ENCODE data around the gene GNAI3. TPM values are rescaled to one million over a fixed set of nuclear protein-coding genes. Genes with fewer than 3 reads are reported as not detected.

The GNAI3 gene
- polyA plus RNA-seq, 1 donor = 7.5 TPM

DNA sequence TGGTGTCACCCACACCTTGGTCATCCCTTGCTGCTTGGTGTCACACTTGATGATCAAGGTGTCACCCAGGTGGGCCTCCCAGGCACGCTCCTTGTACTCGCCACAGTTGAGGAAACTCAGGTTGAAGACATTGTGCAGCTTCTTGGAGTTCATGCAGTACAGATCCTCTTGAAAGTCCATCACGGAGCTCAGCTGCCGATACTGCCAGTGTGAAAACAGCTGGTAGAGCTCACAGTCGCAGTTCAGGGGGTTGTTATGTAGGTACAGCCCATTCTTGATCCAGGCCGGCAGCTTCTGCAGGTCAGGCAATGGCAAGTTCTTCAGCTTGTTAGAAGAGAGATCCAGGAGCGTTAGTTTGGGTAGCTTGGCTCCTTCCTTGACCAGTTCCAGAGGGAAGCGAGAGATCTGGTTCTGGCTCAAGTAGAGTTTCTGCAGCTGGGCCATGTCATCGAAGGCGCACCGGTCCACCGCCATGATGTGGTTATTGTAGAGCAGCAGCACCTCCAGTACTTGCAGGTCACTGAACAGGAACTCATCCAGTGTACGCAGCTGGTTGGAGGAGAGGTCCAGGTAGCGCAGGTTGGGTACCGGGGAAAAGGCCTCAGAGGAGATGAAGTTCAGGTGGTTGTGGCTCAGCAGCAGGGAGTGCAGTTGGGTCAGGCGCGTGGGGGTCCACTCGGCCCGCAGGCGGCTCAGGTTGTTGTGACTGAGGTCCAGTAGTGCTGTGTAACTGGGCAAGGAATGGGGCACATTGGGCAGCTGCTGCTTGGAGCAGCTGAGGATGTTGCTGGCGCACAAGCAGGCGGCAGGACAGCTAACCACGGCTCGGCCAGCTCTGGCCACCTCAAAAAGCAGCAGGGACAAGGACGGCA is 40.2 kb upstream of the GNAI3 start:
- H3K27ac ChIP-seq (ENCODE audit: low read length) = no peak overlapping the region
- no peaks in the 10 kb centered on the region for H3K9me3 ChIP-seq (ENCODE audit: control insufficient read depth, low read depth, low read length)
- H3K27me3 ChIP-seq (ENCODE audit: control insufficient read depth, insufficient read depth, low read length) = peaks cover 5% of the 10 kb centered on the region
- WGBS (ENCODE audit: insufficient coverage, low lambda C conversion rate) = no CpG with 5 or more reads among the region's 25 CpGs
- no peak for DNase-seq
- no peak overlapping the region for H3K4me3 ChIP-seq (ENCODE audit: low read length)
- peaks cover 4% of the 10 kb centered on the region for H3K36me3 ChIP-seq (ENCODE audit: control insufficient read depth, insufficient read depth, low read length)
- peaks cover 5% of the 10 kb centered on the region for H3K4me1 ChIP-seq (ENCODE audit: control insufficient read depth, insufficient read depth, low read length)

DNA sequence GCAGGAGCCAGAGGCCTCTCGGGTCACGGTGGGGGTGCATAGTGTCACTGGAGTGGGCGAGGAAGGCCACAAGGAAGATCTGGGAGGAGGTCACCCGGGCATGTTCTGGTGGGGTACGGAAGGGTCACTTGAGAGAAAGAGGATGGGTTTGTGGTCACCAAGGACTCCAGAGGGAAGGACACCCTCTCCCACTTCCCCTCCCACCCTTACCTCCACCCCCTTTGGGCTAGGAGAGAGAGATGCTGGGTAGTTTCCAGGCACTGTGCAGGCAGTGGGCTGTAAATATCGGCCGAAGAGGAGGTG is 39.6 kb upstream of the GNAI3 start:
- WGBS (ENCODE audit: insufficient coverage, low lambda C conversion rate) = no CpG with 5 or more reads among the region's 7 CpGs
- H3K4me3 ChIP-seq (ENCODE audit: low read length) = peak overlapping the region; percentile 41
- peaks cover 4% of the 10 kb centered on the region for H3K36me3 ChIP-seq (ENCODE audit: control insufficient read depth, insufficient read depth, low read length)
- peaks cover 5% of the 10 kb centered on the region for H3K4me1 ChIP-seq (ENCODE audit: control insufficient read depth, insufficient read depth, low read length)
- DNase-seq = no peak
- H3K27ac ChIP-seq (ENCODE audit: low read length) = no peak overlapping the region
- H3K27me3 ChIP-seq (ENCODE audit: control insufficient read depth, insufficient read depth, low read length) = peaks cover 5% of the 10 kb centered on the region
- H3K9me3 ChIP-seq (ENCODE audit: control insufficient read depth, low read depth, low read length) = no peaks in the 10 kb centered on the region

DNA sequence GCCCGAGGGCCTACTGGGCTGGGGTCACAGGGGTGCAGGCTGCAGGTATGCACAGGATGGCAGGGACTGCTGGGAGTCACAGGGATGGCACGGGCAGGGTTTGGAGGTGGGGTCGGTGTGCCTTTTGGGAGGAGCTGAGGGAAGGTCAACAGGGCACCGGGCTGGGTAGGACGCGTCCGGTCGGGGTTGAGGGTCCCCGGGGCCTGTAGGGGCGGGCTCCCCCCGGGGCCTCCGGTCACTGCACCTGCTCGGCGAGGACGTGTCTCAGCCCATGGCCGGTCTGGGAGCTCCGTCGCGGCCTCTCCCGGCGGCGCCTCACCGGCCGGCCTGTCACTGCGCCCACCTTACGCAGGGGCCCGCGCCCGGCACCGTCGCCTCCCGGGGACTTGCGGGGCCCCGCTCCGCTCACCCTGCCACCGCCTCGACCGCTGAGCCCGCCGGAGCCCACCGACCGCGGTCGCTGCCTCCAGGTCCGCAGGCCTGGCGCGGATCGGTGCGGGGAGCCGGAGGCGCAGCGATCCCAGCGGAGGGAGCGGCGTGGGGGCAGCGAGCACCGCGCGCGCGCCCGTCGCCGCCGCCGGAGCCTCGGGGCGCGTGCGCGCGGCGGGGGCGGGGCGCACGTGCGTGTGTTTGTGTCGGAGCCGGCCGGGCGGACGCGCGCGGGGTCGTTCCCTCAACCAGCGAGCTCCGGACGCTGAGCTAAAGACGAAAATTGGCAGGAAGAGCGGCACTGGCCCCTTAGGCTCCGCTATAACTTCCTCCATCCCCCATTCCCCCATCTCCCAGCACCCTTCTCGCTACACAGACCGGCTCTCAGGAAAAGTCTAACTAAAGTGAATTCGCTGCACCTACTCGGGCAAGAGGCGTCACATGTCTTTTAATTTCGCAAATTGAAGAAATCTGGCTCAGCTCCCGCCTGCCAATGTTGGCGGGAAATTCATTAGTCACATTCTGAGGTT is 39.0 kb upstream of the GNAI3 start, which contains the start of gene AMIGO1:
Gene AMIGO1 (minus strand): TSS at position 552 of the 959 bp plus-strand sequence. CDS start 815 bp downstream, outside the sequence.
- Histone ChIP-seq H3K36me3 (ENCODE audit: control insufficient read depth, insufficient read depth, low read length) (peaks cover 4% of the 10 kb centered on the region), H3K4me1 (ENCODE audit: control insufficient read depth, insufficient read depth, low read length) (peaks cover 5% of the 10 kb centered on the region), H3K27ac (ENCODE audit: low read length) (no peak within 1 kb of the TSS), H3K27me3 (ENCODE audit: control insufficient read depth, insufficient read depth, low read length) (peaks cover 5% of the 10 kb centered on the region), H3K9me3 (ENCODE audit: control insufficient read depth, low read depth, low read length) (no peaks in the 10 kb centered on the region), H3K4me3 (ENCODE audit: low read length) (peak within 1 kb of the TSS; percentile 41)
- peak; percentile 50 to 78 for DNase-seq
- whole genome bisulfite sequencing (ENCODE audit: insufficient coverage, low lambda C conversion rate) = no CpG with 5 or more reads among the region's 100 CpGs

DNA sequence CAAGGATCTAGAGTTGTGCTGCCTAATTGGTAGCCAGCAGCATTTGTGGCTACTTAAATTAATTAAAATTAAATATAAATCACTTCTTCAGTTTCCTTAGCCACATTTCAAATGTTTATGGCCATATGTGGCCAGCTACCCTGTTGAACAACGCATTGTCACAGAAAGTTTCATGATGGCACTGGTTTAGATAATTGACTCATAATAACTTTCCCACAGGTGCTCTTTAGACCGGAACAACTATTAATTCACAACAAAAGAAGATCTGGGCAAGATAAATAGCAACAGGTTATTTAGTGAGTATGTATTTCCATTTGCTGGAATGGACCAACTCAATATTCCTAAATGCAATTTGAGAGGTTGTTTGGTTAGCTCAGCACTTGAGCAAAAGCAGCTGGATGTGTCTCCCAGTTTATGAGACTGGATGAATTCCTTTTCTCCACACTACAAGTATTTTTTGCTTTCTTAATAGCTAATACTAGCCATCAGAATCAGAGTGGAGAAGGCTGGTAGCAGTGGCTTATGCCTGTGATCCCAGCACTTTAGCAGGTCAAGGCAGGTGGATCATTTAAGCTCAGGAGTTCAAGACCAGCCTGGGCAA is 35.2 kb upstream of the GNAI3 start:
- no CpG with 5 or more reads among the region's 2 CpGs for WGBS (ENCODE audit: insufficient coverage, low lambda C conversion rate)
- Histone ChIP-seq H3K9me3 (ENCODE audit: control insufficient read depth, low read depth, low read length) (no peaks in the 10 kb centered on the region), H3K4me1 (ENCODE audit: control insufficient read depth, insufficient read depth, low read length) (peaks cover 13% of the 10 kb centered on the region), H3K27ac (ENCODE audit: low read length) (no peak overlapping the region), H3K4me3 (ENCODE audit: low read length) (no peak overlapping the region), H3K27me3 (ENCODE audit: control insufficient read depth, insufficient read depth, low read length) (peaks cover 5% of the 10 kb centered on the region), H3K36me3 (ENCODE audit: control insufficient read depth, insufficient read depth, low read length) (no peaks in the 10 kb centered on the region)
- DNase-seq = no peak

DNA sequence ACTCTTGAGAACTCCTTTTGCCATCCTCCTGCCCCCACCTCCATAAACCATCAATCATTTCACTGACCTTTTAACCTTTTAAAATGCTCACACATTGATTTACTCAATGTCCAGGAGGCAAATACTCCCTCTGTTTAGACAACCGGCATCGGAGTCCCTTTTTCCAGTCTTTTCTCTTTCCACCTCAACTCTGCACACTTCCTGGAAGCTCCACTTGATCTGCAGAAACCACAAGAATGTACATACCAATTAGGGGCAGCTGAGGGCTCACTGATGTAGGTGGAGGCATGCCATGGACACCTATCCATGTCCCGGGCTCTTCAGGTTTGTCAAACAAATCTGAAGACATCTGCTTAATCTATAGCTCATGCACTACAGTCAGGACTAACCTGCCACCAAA is 33.6 kb upstream of the GNAI3 start:
- WGBS (ENCODE audit: insufficient coverage, low lambda C conversion rate) = no CpG with 5 or more reads among the region's 3 CpGs
- H3K27ac ChIP-seq (ENCODE audit: low read length) = no peak overlapping the region
- H3K4me1 ChIP-seq (ENCODE audit: control insufficient read depth, insufficient read depth, low read length) = peaks cover 12% of the 10 kb centered on the region
- no peak for DNase-seq
- H3K27me3 ChIP-seq (ENCODE audit: control insufficient read depth, insufficient read depth, low read length) = peaks cover 5% of the 10 kb centered on the region
- H3K9me3 ChIP-seq (ENCODE audit: control insufficient read depth, low read depth, low read length) = no peaks in the 10 kb centered on the region
- no peak overlapping the region for H3K4me3 ChIP-seq (ENCODE audit: low read length)
- no peaks in the 10 kb centered on the region for H3K36me3 ChIP-seq (ENCODE audit: control insufficient read depth, insufficient read depth, low read length)

DNA sequence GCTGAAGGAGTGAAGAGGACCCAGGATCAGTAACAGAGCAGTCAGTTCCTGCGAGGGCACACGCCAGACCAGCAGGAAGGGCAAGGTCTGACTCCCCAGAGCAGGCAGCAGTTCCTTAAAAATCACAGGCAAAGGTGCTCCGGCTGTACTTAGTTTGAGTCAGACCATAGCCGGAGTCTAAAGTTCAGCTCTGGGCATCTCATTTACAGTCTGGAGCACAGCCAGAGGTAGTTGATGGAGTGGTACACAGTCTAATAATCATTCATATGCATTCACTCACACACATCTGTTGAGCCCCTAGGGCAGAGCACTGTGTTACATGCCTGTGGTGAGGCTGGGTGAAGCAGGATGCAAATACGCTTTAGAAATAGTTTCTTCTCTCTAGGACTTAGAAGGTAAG is 31.5 kb upstream of the GNAI3 start:
- peaks cover 8% of the 10 kb centered on the region for H3K4me1 ChIP-seq (ENCODE audit: control insufficient read depth, insufficient read depth, low read length)
- DNase-seq = peak; percentile 55 to 87
- H3K4me3 ChIP-seq (ENCODE audit: low read length) = no peak overlapping the region
- no peaks in the 10 kb centered on the region for H3K9me3 ChIP-seq (ENCODE audit: control insufficient read depth, low read depth, low read length)
- no peaks in the 10 kb centered on the region for H3K36me3 ChIP-seq (ENCODE audit: control insufficient read depth, insufficient read depth, low read length)
- peaks cover 10% of the 10 kb centered on the region for H3K27me3 ChIP-seq (ENCODE audit: control insufficient read depth, insufficient read depth, low read length)
- H3K27ac ChIP-seq (ENCODE audit: low read length) = no peak overlapping the region
- no CpG with 5 or more reads among the region's 5 CpGs for WGBS (ENCODE audit: insufficient coverage, low lambda C conversion rate)

DNA sequence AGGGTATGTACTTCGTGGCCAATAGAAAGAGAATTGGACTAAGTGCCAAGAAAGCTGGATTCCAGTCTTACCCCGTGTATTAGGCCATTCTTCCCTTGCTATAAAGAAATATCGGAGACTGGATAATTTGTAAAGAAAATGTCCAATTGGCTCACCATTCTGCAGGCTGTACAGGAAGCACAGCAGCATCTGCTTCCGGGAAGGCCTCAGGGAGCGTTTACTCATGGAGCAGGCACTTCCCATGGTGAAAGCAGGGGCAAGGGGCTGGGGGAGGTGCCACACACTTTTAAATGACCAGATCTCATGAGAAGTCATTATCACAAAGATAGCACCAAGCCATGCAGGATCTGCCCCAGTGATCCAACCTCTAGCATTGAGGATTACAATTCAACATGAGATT is 31.1 kb upstream of the GNAI3 start:
- no peak overlapping the region for H3K4me3 ChIP-seq (ENCODE audit: low read length)
- no peak for DNase-seq
- peaks cover 8% of the 10 kb centered on the region for H3K4me1 ChIP-seq (ENCODE audit: control insufficient read depth, insufficient read depth, low read length)
- WGBS (ENCODE audit: insufficient coverage, low lambda C conversion rate) = no CpG with 5 or more reads among the region's 5 CpGs
- no peak overlapping the region for H3K27ac ChIP-seq (ENCODE audit: low read length)
- no peaks in the 10 kb centered on the region for H3K9me3 ChIP-seq (ENCODE audit: control insufficient read depth, low read depth, low read length)
- peaks cover 14% of the 10 kb centered on the region for H3K27me3 ChIP-seq (ENCODE audit: control insufficient read depth, insufficient read depth, low read length)
- H3K36me3 ChIP-seq (ENCODE audit: control insufficient read depth, insufficient read depth, low read length) = no peaks in the 10 kb centered on the region

DNA sequence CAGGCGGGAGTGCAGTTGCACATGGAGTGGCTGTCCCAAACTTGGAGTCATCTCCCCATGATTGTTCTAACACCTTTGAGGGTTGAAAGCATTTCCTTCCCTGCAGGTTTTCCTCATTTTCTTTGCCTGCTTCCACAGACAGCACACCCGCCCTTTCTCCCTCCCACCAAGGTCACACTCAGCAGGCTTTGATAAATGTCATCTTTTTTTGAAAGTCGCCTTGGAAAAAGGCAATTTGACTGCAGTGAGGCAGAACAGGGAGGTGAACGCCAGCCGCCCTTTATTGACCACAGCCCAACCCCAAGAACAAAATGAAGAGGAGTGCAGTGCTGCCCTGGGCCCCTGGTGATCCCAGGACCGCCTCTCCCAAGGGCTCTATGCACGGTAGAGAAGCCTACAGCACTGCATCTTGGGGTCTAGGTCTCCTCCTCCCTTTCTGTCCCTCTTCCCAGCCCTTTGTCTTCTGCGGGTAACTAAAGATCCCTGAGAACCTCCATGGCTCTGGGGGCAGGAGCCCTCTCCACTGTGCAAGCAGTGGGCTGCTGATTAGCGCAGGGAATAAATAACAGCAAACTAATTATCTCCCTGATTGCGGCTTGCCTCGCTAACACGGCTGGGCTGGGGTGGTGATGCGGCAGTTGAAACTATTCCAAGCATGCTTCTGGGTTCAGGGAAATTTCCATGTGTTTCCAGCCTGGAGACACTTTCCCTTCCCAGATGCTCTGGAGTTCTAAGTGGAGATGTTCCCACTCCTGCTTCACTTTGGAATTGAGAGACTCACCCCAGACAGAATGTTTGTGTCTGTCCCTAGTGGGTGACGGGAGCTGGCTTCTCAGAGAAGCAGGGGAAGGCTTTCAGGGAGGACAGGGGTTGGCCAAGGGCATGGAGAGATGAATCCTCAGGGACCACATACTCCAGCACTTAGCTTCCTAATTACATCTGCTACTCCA is 27.1 kb upstream of the GNAI3 start:
- WGBS (ENCODE audit: insufficient coverage, low lambda C conversion rate) = 50% methylated on average over 1 of the region's 14 CpGs
- peaks cover 14% of the 10 kb centered on the region for H3K27me3 ChIP-seq (ENCODE audit: control insufficient read depth, insufficient read depth, low read length)
- no peaks in the 10 kb centered on the region for H3K9me3 ChIP-seq (ENCODE audit: control insufficient read depth, low read depth, low read length)
- no peak overlapping the region for H3K4me3 ChIP-seq (ENCODE audit: low read length)
- DNase-seq = no peak
- peaks cover 8% of the 10 kb centered on the region for H3K4me1 ChIP-seq (ENCODE audit: control insufficient read depth, insufficient read depth, low read length)
- H3K36me3 ChIP-seq (ENCODE audit: control insufficient read depth, insufficient read depth, low read length) = no peaks in the 10 kb centered on the region
- no peak overlapping the region for H3K27ac ChIP-seq (ENCODE audit: low read length)

DNA sequence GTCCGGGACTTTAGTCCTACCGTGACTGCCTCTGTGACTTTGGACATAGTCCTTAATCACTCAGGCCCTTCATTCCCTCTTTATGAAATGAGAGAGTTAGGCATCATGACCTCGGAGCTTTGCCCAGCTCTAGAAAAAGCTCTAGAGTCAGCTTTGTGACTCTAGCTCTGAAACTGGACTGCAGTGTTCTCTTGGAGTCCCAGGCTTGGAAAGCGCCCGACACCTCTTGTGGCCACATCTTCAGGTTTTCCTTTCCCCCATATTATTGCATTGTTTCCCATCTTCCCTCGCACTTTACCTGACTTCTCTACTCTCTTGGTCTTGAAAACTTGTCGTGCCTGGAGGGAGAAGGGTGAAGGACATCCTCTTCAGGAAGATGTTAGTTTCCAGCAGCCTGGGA is 26.4 kb upstream of the GNAI3 start:
- H3K4me1 ChIP-seq (ENCODE audit: control insufficient read depth, insufficient read depth, low read length) = peaks cover 3% of the 10 kb centered on the region
- no peaks in the 10 kb centered on the region for H3K36me3 ChIP-seq (ENCODE audit: control insufficient read depth, insufficient read depth, low read length)
- no peaks in the 10 kb centered on the region for H3K9me3 ChIP-seq (ENCODE audit: control insufficient read depth, low read depth, low read length)
- no peak overlapping the region for H3K4me3 ChIP-seq (ENCODE audit: low read length)
- WGBS (ENCODE audit: insufficient coverage, low lambda C conversion rate) = no CpG with 5 or more reads among the region's 7 CpGs
- H3K27me3 ChIP-seq (ENCODE audit: control insufficient read depth, insufficient read depth, low read length) = peaks cover 14% of the 10 kb centered on the region
- no peak for DNase-seq
- H3K27ac ChIP-seq (ENCODE audit: low read length) = no peak overlapping the region

Data from large intestine (tissue), 3 donors.